DOHH2 (cell line): ENCODE data around the gene BAIAP2.

ENCODE experiments used
- H3F3A ChIP-seq: fragments of 200-600 bp; sonication (generic), shearing (Covaris generic); 2 replicates; pipeline ENCODE4 v1.6.0; 2016; ENCODE audit warnings: antibody characterized with exemption, mild to moderate bottlenecking; ENCODE audit not compliant: control insufficient read depth, insufficient read depth
- H3K27ac ChIP-seq: fragments of 200-600 bp; sonication (generic); 2 replicates; pipeline ENCODE4 v1.5.1; 2014; ENCODE audit warnings: low read depth, mild to moderate bottlenecking, low read length, moderate library complexity
- H3K27me3 ChIP-seq: fragments of 200-600 bp; sonication (generic); 2 replicates; pipeline ENCODE4 v1.6.1; 2014; ENCODE audit warnings: mild to moderate bottlenecking, low read length, mixed read lengths; ENCODE audit not compliant: control insufficient read depth
- H3K36me3 ChIP-seq: fragments of 200-600 bp; sonication (generic); 2 replicates; pipeline ENCODE4 v1.6.1; 2014; ENCODE audit warnings: mild to moderate bottlenecking, low read length, moderate library complexity, mixed read lengths; ENCODE audit not compliant: control insufficient read depth
- H3K4me1 ChIP-seq: fragments of 200-600 bp; sonication (generic); 2 replicates; pipeline ENCODE4 v1.6.1; 2014; ENCODE audit warnings: mild to moderate bottlenecking, low read length, mixed read lengths; ENCODE audit not compliant: control insufficient read depth
- H3K4me2 ChIP-seq: fragments of 200-600 bp; sonication (generic); 2 replicates; pipeline ENCODE4 v1.6.0; 2014; ENCODE audit warnings: mild to moderate bottlenecking, low read length, moderate library complexity
- H3K4me3 ChIP-seq: fragments of 200-600 bp; sonication (generic); 2 replicates; pipeline ENCODE4 v1.5.1; 2014; ENCODE audit warnings: mild to moderate bottlenecking, low read length, mixed read lengths
- H3K79me2 ChIP-seq: fragments of 200-600 bp; sonication (generic); 2 replicates; pipeline ENCODE4 v1.6.1; 2014; ENCODE audit warnings: mild to moderate bottlenecking, low read length, mixed read lengths; ENCODE audit not compliant: control insufficient read depth
- H3K9me2 ChIP-seq: fragments of 200-600 bp; sonication (generic); replicated peaks from 2 replicates; pipeline ENCODE4 v1.6.1; 2014; ENCODE audit warnings: mild to moderate bottlenecking, low read length, mixed read lengths; ENCODE audit not compliant: control insufficient read depth
- H3K9me3 ChIP-seq: fragments of 200-600 bp; sonication (generic); 2 replicates; pipeline ENCODE4 v1.6.1; 2014; ENCODE audit warnings: antibody characterized with exemption, low read length, mixed read lengths; ENCODE audit not compliant: control insufficient read depth, insufficient read depth
- H4K20me1 ChIP-seq: fragments of 200-600 bp; sonication (generic); 2 replicates; pipeline ENCODE4 v1.6.0; 2014; ENCODE audit warnings: low read depth, mild to moderate bottlenecking, antibody characterized with exemption, low read length, moderate library complexity; ENCODE audit not compliant: control insufficient read depth, insufficient read depth
- EZH2phosphoT487 ChIP-seq: fragments of 200-600 bp; sonication (generic); IDR thresholded peaks from 2 replicates; pipeline ENCODE4 v1.6.1; 2017; ENCODE audit warnings: borderline replicate concordance, mild to moderate bottlenecking, antibody characterized with exemption, low read length, moderate library complexity, mixed read lengths
- TF ChIP-seq, protein P1 (sequence below): fragments of 200-600 bp; sonication (generic); IDR thresholded peaks from one replicate; pipeline ENCODE4 v1.5.1; 2014; ENCODE audit warnings: antibody characterized with exemption, mild to moderate bottlenecking, low read depth, low read length; ENCODE audit not compliant: poor library complexity, severe bottlenecking

Gene BAIAP2

DNA sequence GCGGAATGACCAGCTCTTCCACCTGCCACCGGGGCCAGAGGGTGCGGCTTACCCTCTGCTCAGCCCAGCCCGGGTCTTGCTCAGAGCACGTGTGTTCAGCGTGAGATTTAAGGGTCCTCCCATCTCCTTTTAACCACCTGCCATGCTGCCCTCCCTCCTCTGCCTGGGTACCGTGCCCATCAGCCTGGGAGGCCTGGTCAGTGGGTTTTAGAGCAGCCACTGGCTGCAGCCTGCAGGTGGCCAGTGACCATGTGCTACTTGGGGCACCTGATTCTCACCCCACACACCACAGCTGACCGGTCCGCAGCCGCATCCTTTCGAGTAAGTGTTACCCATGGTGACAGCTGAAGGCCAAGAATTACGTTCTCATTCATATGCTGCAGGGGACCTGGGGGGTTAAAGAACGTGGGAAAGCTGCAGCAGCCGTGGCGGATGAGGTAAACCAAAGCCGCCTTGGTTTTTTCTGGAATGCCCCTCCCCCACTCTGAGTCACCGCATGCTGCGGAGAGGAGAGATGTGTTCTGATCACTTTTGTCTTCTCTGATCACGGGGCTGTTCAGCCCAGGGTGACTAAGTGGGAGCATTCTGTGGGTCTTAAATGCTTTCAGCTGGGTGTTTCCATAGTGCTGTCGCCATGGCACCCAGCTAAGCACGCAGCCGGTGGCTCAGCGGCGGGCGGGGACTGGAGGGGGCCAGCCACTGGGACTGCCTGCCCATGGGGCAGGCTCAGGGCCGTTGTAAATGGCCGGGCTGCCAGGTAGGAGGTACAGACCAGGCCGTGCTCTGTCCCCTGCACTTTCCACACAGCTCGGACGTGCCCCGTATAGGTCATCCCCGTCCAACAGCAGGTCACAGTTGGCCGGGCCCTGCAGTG, 59.8 kb downstream of the BAIAP2 start:
- no peaks in the 10 kb centered on the region for H3F3A ChIP-seq
- no peaks in the 10 kb centered on the region for H3K9me2 ChIP-seq
- no peak overlapping the region for H3K4me3 ChIP-seq
- no peak overlapping the region for H3K4me2 ChIP-seq
- no peaks in the 10 kb centered on the region for H4K20me1 ChIP-seq
- H3K4me1 ChIP-seq, result no peaks in the 10 kb centered on the region
- peaks cover 12% of the 10 kb centered on the region for H3K27me3 ChIP-seq
- no peaks in the 10 kb centered on the region for H3K9me3 ChIP-seq
- no peaks in the 10 kb centered on the region for H3K79me2 ChIP-seq
- H3K36me3 ChIP-seq, result no peaks in the 10 kb centered on the region
- TF ChIP-seq, protein P1, sequence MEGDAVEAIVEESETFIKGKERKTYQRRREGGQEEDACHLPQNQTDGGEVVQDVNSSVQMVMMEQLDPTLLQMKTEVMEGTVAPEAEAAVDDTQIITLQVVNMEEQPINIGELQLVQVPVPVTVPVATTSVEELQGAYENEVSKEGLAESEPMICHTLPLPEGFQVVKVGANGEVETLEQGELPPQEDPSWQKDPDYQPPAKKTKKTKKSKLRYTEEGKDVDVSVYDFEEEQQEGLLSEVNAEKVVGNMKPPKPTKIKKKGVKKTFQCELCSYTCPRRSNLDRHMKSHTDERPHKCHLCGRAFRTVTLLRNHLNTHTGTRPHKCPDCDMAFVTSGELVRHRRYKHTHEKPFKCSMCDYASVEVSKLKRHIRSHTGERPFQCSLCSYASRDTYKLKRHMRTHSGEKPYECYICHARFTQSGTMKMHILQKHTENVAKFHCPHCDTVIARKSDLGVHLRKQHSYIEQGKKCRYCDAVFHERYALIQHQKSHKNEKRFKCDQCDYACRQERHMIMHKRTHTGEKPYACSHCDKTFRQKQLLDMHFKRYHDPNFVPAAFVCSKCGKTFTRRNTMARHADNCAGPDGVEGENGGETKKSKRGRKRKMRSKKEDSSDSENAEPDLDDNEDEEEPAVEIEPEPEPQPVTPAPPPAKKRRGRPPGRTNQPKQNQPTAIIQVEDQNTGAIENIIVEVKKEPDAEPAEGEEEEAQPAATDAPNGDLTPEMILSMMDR, result no peak
- TF ChIP-seq EZH2phosphoT487, result no peak
- no peak overlapping the region for H3K27ac ChIP-seq

GRCh38 chr17:81095383-81095762, 60.4 kb downstream of the BAIAP2 start:
- Histone ChIP-seq H3K79me2 (no peaks in the 10 kb centered on the region), H3K4me1 (no peaks in the 10 kb centered on the region), H3F3A (no peaks in the 10 kb centered on the region), H3K27ac (no peak overlapping the region), H4K20me1 (no peaks in the 10 kb centered on the region), H3K9me2 (no peaks in the 10 kb centered on the region), H3K4me2 (no peak overlapping the region), H3K9me3 (no peaks in the 10 kb centered on the region), H3K4me3 (no peak overlapping the region), H3K36me3 (no peaks in the 10 kb centered on the region), H3K27me3 (peaks cover 12% of the 10 kb centered on the region)
- TF ChIP-seq EZH2phosphoT487, result no peak
- TF ChIP-seq, protein P1, result no peak

- no peaks in the 10 kb centered on the region for H3K9me2 ChIP-seq
- no peak overlapping the region for H3K4me3 ChIP-seq
- no peaks in the 10 kb centered on the region for H3K4me1 ChIP-seq
- no peaks in the 10 kb centered on the region for H3K36me3 ChIP-seq
- H3K27me3 ChIP-seq, result peaks cover 12% of the 10 kb centered on the region
- no peaks in the 10 kb centered on the region for H3F3A ChIP-seq
- no peak overlapping the region for H3K4me2 ChIP-seq
- no peaks in the 10 kb centered on the region for H4K20me1 ChIP-seq
- H3K27ac ChIP-seq, result no peak overlapping the region
- no peaks in the 10 kb centered on the region for H3K79me2 ChIP-seq
- TF ChIP-seq, protein P1, result no peak
- TF ChIP-seq EZH2phosphoT487, result no peak
- no peaks in the 10 kb centered on the region for H3K9me3 ChIP-seq
These were observed 61.8 kb downstream of the BAIAP2 start for GRCh38 chr17:81096741-81097133.
